Retinal pigment epithelial cell (primary cell): ENCODE results near the gene PPM1D.

Experiments used
- DNase-seq: peaks from one replicate; pipeline ENCODE4 v3.0.0-alpha.2; 2010; ENCODE audit warnings: low read depth
- H3K4me3 ChIP-seq: 2 replicates; pipeline ENCODE4 v1.5.1; 2011; ENCODE audit warnings: mild to moderate bottlenecking, low read length, control low read depth, moderate library complexity
- TF ChIP-seq, protein P1 (sequence below): conservative IDR thresholded peaks from 2 replicates; pipeline ENCODE4 v1.5.1; 2011; ENCODE audit warnings: low read depth, low read length, control low read depth, inconsistent platforms

The PPM1D gene

DNA sequence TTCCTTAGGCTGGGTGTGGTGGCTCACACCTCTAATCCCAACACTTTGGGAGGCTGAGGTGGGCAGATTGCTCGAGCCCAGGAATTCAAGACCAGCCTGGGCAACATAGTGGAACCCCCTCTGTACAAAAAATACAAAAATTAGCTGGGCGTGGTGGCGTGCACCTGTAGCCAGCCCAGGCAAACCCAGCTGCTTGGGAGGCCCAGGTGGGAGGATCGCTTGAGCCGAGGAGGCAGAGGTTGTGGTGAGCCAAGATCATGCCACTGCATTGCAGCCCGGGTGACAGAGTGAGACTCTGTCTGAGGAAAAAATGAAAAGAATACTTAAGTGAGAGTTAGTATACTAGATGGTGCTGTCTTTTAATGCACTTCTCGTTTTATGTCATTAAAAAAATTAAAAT, 15.1 kb downstream of the PPM1D start:
- no peak overlapping the region for H3K4me3 ChIP-seq
- TF ChIP-seq, protein P1, sequence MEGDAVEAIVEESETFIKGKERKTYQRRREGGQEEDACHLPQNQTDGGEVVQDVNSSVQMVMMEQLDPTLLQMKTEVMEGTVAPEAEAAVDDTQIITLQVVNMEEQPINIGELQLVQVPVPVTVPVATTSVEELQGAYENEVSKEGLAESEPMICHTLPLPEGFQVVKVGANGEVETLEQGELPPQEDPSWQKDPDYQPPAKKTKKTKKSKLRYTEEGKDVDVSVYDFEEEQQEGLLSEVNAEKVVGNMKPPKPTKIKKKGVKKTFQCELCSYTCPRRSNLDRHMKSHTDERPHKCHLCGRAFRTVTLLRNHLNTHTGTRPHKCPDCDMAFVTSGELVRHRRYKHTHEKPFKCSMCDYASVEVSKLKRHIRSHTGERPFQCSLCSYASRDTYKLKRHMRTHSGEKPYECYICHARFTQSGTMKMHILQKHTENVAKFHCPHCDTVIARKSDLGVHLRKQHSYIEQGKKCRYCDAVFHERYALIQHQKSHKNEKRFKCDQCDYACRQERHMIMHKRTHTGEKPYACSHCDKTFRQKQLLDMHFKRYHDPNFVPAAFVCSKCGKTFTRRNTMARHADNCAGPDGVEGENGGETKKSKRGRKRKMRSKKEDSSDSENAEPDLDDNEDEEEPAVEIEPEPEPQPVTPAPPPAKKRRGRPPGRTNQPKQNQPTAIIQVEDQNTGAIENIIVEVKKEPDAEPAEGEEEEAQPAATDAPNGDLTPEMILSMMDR: no peak
- DNase-seq: no peak

DNA sequence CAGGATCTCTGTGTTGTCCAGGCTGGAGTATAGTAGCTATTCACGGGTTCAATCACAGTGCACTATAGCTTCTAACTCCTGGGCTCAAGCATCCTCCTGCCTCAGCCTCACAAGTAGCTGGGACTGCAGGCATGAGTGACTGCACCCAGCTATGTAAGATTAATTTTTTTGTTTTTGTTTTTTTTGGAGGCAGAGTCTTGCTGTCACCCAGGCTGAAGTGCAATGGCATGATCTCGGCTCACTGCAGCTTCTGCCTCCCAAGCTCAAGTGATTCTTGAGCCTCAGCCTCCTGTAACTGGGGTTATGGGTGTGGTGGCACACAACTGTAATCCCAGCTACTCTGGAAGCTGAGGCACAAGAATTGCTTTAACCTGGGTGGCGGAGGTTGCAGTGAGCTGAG, 15.8 kb downstream of the PPM1D start:
- no peak for DNase-seq
- TF ChIP-seq, protein P1: no peak
- no peak overlapping the region for H3K4me3 ChIP-seq

DNA sequence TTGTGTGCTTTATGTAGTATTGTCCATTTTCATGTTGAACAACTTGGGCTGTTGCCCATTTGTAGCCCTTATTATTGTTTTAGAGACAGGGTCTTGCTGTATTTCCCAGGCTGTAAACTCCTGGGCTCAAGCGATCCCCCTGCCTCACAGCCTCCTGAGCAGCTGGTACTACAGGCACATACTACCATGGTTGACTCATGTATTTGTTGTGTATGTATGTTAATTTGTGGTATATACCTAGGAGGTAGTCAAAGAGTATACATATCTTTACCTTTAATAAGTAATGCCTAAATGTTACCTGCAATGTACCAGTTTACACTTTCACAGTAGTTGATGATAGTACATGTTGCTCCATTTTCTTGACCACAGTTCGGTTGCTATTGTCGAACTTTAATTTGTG, 18.1 kb downstream of the PPM1D start:
- no peak overlapping the region for H3K4me3 ChIP-seq
- TF ChIP-seq, protein P1: no peak
- no peak for DNase-seq

DNA sequence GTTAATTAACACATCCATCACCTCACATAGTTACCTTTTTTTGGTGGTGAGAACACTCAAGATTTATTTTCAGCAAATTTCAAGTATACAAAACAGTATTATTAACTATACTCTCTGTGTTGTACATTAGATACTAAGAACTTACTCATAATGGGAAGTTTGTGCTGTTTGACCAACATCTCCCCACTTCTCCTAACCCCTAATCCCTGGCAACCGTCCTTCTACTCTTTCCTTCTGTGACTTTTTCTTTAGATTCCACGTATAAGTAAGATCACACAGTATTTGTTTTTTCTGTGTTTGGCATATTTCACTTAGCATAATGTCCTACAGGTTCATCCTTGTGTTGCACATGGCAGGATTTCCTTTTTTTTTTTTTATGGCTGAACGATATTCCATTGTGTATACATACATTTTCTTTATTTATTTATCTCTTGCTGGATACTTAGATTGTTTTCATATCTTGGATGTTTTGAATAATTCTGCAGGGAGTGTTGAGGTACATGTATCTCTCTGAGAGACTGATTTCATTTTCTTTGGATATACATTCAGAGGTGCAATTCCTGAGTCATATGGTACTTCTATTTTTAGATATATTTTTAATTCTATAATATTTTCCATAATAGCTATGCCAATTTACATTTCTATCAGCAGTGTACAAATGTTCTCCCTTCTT, 19.0 kb downstream of the PPM1D start:
- H3K4me3 ChIP-seq: no peak overlapping the region
- no peak for DNase-seq
- TF ChIP-seq, protein P1: no peak

DNA sequence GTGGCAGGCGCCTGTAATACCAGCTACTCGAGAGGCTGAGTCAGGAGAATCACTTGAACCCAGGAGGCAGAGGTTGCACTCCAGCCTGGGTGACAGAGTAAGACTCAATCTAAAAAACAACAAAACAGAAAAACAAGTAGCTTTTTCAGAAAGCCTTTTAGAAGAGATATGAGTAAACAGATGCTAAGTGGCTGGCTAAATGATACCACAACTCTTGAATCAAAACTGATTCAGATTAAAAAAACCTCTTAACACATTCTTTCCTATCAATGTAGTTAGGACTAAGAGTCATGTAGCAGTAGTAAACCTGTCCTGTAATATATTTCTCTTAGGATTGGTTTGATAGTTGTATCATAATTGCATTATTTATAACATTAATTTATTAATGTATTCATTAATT, 23.0 kb downstream of the PPM1D start:
- no peak overlapping the region for H3K4me3 ChIP-seq
- TF ChIP-seq, protein P1: no peak
- DNase-seq: no peak

DNA sequence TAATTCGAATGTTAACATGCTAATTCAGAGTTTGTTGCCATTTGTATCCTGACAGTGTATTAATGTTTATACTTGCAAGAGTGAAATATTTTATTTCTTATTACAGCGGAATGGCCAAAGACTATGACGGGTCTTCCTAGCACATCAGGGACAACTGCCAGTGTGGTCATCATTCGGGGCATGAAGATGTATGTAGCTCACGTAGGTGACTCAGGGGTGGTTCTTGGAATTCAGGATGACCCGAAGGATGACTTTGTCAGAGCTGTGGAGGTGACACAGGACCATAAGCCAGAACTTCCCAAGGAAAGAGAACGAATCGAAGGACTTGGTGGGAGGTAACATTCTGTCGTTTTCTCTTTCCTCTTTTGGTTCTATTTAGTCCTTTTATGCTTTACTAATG, 23.4 kb downstream of the PPM1D start:
- no peak overlapping the region for H3K4me3 ChIP-seq
- DNase-seq: no peak
- TF ChIP-seq, protein P1: no peak

DNA sequence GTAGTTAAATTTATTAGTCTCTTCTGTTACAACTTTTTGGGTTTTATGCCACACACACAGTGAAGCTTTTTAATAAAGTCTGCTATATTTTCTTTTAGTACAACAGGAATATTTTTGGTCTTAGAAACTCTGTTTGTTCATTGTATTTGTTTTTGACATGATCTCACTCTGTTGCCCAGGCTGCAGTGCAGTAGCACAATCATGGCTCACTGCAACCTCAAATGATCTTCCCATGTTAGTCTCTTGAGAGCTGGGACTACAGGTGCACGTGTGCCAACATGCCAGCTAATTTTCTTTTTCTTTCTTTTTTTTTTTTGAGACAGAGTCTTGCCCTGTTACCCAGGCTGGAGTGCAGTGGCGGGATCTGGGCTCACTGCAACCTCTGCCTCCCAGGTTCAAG, 27.1 kb downstream of the PPM1D start:
- TF ChIP-seq, protein P1: no peak
- H3K4me3 ChIP-seq: no peak overlapping the region
- no peak for DNase-seq
